ENCODE measurements around the gene PATE4.
A peak's percentile ranks its signal among the peaks of the same experiment; 100 is the strongest.

Gene PATE4

GRCh38 chr11:125873881-125874555, 40.9 kb downstream of the PATE4 start:
- no peaks in the 10 kb centered on the region for H3F3A ChIP-seq (ENCODE audit: insufficient read depth, low read length)
- H3K4me1 ChIP-seq (ENCODE audit: insufficient read depth, low read length, severe bottlenecking) = no peaks in the 10 kb centered on the region
- no peak overlapping the region for H3K9ac ChIP-seq (ENCODE audit: low read length)
- no peaks in the 10 kb centered on the region for H3K79me2 ChIP-seq (ENCODE audit: insufficient read depth, low read length)
- no peak overlapping the region for H2AFZ ChIP-seq (ENCODE audit: low read length)
- no peak overlapping the region for H3K4me2 ChIP-seq (ENCODE audit: low read length)
- H4K20me1 ChIP-seq (ENCODE audit: insufficient read depth, low read length) = no peaks in the 10 kb centered on the region
- no peaks in the 10 kb centered on the region for H3K27me3 ChIP-seq (ENCODE audit: insufficient read depth, low read length)
- H3K27ac ChIP-seq (ENCODE audit: low read depth, low read length, poor library complexity, severe bottlenecking) = no peak overlapping the region
- no peak for TF ChIP-seq EZH2 (IDR thresholded peaks at IDR 0.05; ENCODE audit: borderline replicate concordance, low read length)
- TF ChIP-seq CTCF (IDR thresholded peaks at IDR 0.05; ENCODE audit: low read length) = no peak
- no peaks in the 10 kb centered on the region for H3K9me2 ChIP-seq (ENCODE audit: low read depth, low read length)
- no peaks in the 10 kb centered on the region for H3K36me3 ChIP-seq (ENCODE audit: insufficient read depth, low read length)
- H3K4me3 ChIP-seq (ENCODE audit: low read depth, low read length, poor library complexity, severe bottlenecking) = no peak overlapping the region
- H3K9me3 ChIP-seq (ENCODE audit: low read length) = no peaks in the 10 kb centered on the region

- H3F3A ChIP-seq (ENCODE audit: insufficient read depth, low read length) = no peaks in the 10 kb centered on the region
- H3K36me3 ChIP-seq (ENCODE audit: insufficient read depth, low read length) = no peaks in the 10 kb centered on the region
- H4K20me1 ChIP-seq (ENCODE audit: insufficient read depth, low read length) = no peaks in the 10 kb centered on the region
- H3K4me2 ChIP-seq (ENCODE audit: low read length) = no peak overlapping the region
- H3K4me1 ChIP-seq (ENCODE audit: insufficient read depth, low read length, severe bottlenecking) = no peaks in the 10 kb centered on the region
- H3K9ac ChIP-seq (ENCODE audit: low read length) = no peak overlapping the region
- H3K4me3 ChIP-seq (ENCODE audit: low read depth, low read length, poor library complexity, severe bottlenecking) = no peak overlapping the region
- H3K27me3 ChIP-seq (ENCODE audit: insufficient read depth, low read length) = no peaks in the 10 kb centered on the region
- TF ChIP-seq CTCF (IDR thresholded peaks at IDR 0.05; ENCODE audit: low read length) = peak; percentile 59
- no peak for TF ChIP-seq EZH2 (IDR thresholded peaks at IDR 0.05; ENCODE audit: borderline replicate concordance, low read length)
- no peaks in the 10 kb centered on the region for H3K79me2 ChIP-seq (ENCODE audit: insufficient read depth, low read length)
- no peak overlapping the region for H2AFZ ChIP-seq (ENCODE audit: low read length)
- no peaks in the 10 kb centered on the region for H3K9me2 ChIP-seq (ENCODE audit: low read depth, low read length)
- H3K9me3 ChIP-seq (ENCODE audit: low read length) = no peaks in the 10 kb centered on the region
- no peak overlapping the region for H3K27ac ChIP-seq (ENCODE audit: low read depth, low read length, poor library complexity, severe bottlenecking)
Measured at GRCh38 chr11:125874556-125875124, 41.5 kb downstream of the PATE4 start.

- H3K9ac ChIP-seq (ENCODE audit: low read length) = no peak overlapping the region
- no peaks in the 10 kb centered on the region for H3K9me3 ChIP-seq (ENCODE audit: low read length)
- no peaks in the 10 kb centered on the region for H3K9me2 ChIP-seq (ENCODE audit: low read depth, low read length)
- no peak for TF ChIP-seq EZH2 (IDR thresholded peaks at IDR 0.05; ENCODE audit: borderline replicate concordance, low read length)
- TF ChIP-seq CTCF (IDR thresholded peaks at IDR 0.05; ENCODE audit: low read length) = no peak
- no peak overlapping the region for H2AFZ ChIP-seq (ENCODE audit: low read length)
- no peak overlapping the region for H3K4me3 ChIP-seq (ENCODE audit: low read depth, low read length, poor library complexity, severe bottlenecking)
- no peak overlapping the region for H3K4me2 ChIP-seq (ENCODE audit: low read length)
- H4K20me1 ChIP-seq (ENCODE audit: insufficient read depth, low read length) = no peaks in the 10 kb centered on the region
- no peaks in the 10 kb centered on the region for H3K4me1 ChIP-seq (ENCODE audit: insufficient read depth, low read length, severe bottlenecking)
- H3K36me3 ChIP-seq (ENCODE audit: insufficient read depth, low read length) = no peaks in the 10 kb centered on the region; the same call in 1 of the 2 replicates
- no peaks in the 10 kb centered on the region; the same call in 1 of the 2 replicates for H3K27me3 ChIP-seq (ENCODE audit: insufficient read depth, low read length)
- H3F3A ChIP-seq (ENCODE audit: insufficient read depth, low read length) = no peaks in the 10 kb centered on the region
- no peaks in the 10 kb centered on the region for H3K79me2 ChIP-seq (ENCODE audit: insufficient read depth, low read length)
- H3K27ac ChIP-seq (ENCODE audit: low read depth, low read length, poor library complexity, severe bottlenecking) = no peak overlapping the region
Measured at GRCh38 chr11:125881291-125881690, 48.2 kb downstream of the PATE4 start.

Data from OCI-LY1 (cell line).